ENCODE measurements around the gene EIF4G3.

Gene EIF4G3

GRCh38 chr1:21012937-21013336 lies 163.8 kb downstream of the EIF4G3 start:
- DNase-seq, result peak; percentile 40
- no peak overlapping the region for H3K4me2 ChIP-seq (ENCODE audit: low read length, poor library complexity, severe bottlenecking)
- no peaks in the 10 kb centered on the region for H3K27me3 ChIP-seq (ENCODE audit: control insufficient read depth in 1 of 2, insufficient read depth in 1 of 2, low read length in 2 of 2)
- peaks cover 16% of the 10 kb centered on the region for H3K79me1 ChIP-seq (replicated peaks; ENCODE audit: low read length, poor library complexity, severe bottlenecking)
- no peak overlapping the region for H4K91ac ChIP-seq (ENCODE audit: low read length)
- H2BK120ac ChIP-seq (ENCODE audit: low read depth, low read length), result no peak overlapping the region
- 22% methylated on average over 1 of the region's 5 CpGs for WGBS
- no peak overlapping the region for H2BK15ac ChIP-seq (ENCODE audit: low read depth, poor library complexity, severe bottlenecking)
- no peak overlapping the region for H2BK12ac ChIP-seq (ENCODE audit: low read length in 2 of 2)
- H3K36me3 ChIP-seq (ENCODE audit: control insufficient read depth in 1 of 2, insufficient read depth in 2 of 2, low read depth in 1 of 2, low read length in 2 of 2), result no peaks in the 10 kb centered on the region
- peak overlapping the region; percentile 47 for H3K27ac ChIP-seq (ENCODE audit: low read length, poor library complexity, severe bottlenecking)
- H4K8ac ChIP-seq (ENCODE audit: low read length), result no peak overlapping the region
- no peak overlapping the region for H2AFZ ChIP-seq (ENCODE audit: low read depth, low read length)
- H2AK5ac ChIP-seq (ENCODE audit: low read length, severe bottlenecking), result peak overlapping the region; percentile 35
- H3K4me3 ChIP-seq (ENCODE audit: insufficient read depth in 1 of 2, low read depth in 1 of 2, low read length in 2 of 2), result peak overlapping the region in 1 of 2 experiments; percentile 69
- H3K18ac ChIP-seq (ENCODE audit: low read depth in 1 of 2, low read length in 2 of 2), result peak overlapping the region in 1 of 2 experiments; percentile 23
- no peaks in the 10 kb centered on the region for H3K9me3 ChIP-seq (ENCODE audit: control insufficient read depth, low read length)
- H3K23ac ChIP-seq (ENCODE audit: low read length in 2 of 2), result no peak overlapping the region
- H3K14ac ChIP-seq (ENCODE audit: low read length in 2 of 2), result no peak overlapping the region
- no peak overlapping the region for H2BK5ac ChIP-seq (ENCODE audit: low read depth, low read length, poor library complexity, severe bottlenecking)
- peaks cover 5% of the 10 kb centered on the region for H3K4me1 ChIP-seq (ENCODE audit: control insufficient read depth, insufficient read depth, low read depth, low read length)
- H3K4ac ChIP-seq (ENCODE audit: low read depth in 1 of 2, low read length in 2 of 2), result no peak overlapping the region
- peak overlapping the region; percentile 71 for H3K9ac ChIP-seq (ENCODE audit: low read length)

DNA sequence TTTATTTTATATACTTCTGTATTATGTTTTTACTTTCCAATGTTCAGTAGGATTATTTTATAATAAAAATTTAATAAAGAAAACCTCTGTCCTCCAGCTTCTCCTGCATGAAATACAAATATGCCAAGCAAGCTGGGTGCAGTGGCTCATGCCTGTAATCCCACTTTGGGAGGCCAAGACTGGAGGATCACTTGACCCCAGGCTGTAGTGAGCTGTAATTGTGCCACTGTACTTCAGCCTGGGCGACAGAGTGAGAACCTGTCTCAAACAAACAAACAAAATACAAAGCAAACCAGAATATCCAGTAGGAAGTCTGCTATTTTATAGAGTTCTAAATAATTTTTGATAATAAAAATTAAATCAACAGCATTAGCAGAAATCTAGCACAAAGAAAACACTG lies 168.8 kb downstream of the EIF4G3 start:
- H3K4me2 ChIP-seq (ENCODE audit: low read length, poor library complexity, severe bottlenecking), result no peak overlapping the region
- no peak overlapping the region for H2BK15ac ChIP-seq (ENCODE audit: low read depth, poor library complexity, severe bottlenecking)
- H2BK120ac ChIP-seq (ENCODE audit: low read depth, low read length), result no peak overlapping the region
- H3K4ac ChIP-seq (ENCODE audit: low read depth in 1 of 2, low read length in 2 of 2), result no peak overlapping the region
- H3K27ac ChIP-seq (ENCODE audit: low read length, poor library complexity, severe bottlenecking), result no peak overlapping the region
- no peaks in the 10 kb centered on the region for H3K36me3 ChIP-seq (ENCODE audit: control insufficient read depth in 1 of 2, insufficient read depth in 2 of 2, low read depth in 1 of 2, low read length in 2 of 2)
- H3K79me1 ChIP-seq (replicated peaks; ENCODE audit: low read length, poor library complexity, severe bottlenecking), result peaks cover 17% of the 10 kb centered on the region
- no CpG with 5 or more reads among the region's 1 CpG for WGBS
- no peak overlapping the region for H2AFZ ChIP-seq (ENCODE audit: low read depth, low read length)
- no peak overlapping the region for H4K8ac ChIP-seq (ENCODE audit: low read length)
- H3K4me1 ChIP-seq (ENCODE audit: control insufficient read depth, insufficient read depth, low read depth, low read length), result peaks cover 3% of the 10 kb centered on the region
- no peak overlapping the region for H2AK5ac ChIP-seq (ENCODE audit: low read length, severe bottlenecking)
- H3K14ac ChIP-seq (ENCODE audit: low read length in 2 of 2), result no peak overlapping the region
- no peak overlapping the region for H4K91ac ChIP-seq (ENCODE audit: low read length)
- H3K18ac ChIP-seq (ENCODE audit: low read depth in 1 of 2, low read length in 2 of 2), result no peak overlapping the region
- H3K23ac ChIP-seq (ENCODE audit: low read length in 2 of 2), result no peak overlapping the region
- H3K27me3 ChIP-seq (ENCODE audit: control insufficient read depth in 1 of 2, insufficient read depth in 1 of 2, low read length in 2 of 2), result no peaks in the 10 kb centered on the region
- DNase-seq, result peak; percentile 21
- no peak overlapping the region for H3K9ac ChIP-seq (ENCODE audit: low read length)
- no peaks in the 10 kb centered on the region for H3K9me3 ChIP-seq (ENCODE audit: control insufficient read depth, low read length)
- no peak overlapping the region for H2BK5ac ChIP-seq (ENCODE audit: low read depth, low read length, poor library complexity, severe bottlenecking)
- no peak overlapping the region for H2BK12ac ChIP-seq (ENCODE audit: low read length in 2 of 2)
- H3K4me3 ChIP-seq (ENCODE audit: insufficient read depth in 1 of 2, low read depth in 1 of 2, low read length in 2 of 2), result no peak overlapping the region

- peaks cover 0 to 5% of the 10 kb centered on the region in 2 experiments for H3K36me3 ChIP-seq (ENCODE audit: control insufficient read depth in 1 of 2, insufficient read depth in 2 of 2, low read depth in 1 of 2, low read length in 2 of 2)
Observed at GRCh38 chr1:21005466-21006239, 171.0 kb downstream of the EIF4G3 start.

DNA sequence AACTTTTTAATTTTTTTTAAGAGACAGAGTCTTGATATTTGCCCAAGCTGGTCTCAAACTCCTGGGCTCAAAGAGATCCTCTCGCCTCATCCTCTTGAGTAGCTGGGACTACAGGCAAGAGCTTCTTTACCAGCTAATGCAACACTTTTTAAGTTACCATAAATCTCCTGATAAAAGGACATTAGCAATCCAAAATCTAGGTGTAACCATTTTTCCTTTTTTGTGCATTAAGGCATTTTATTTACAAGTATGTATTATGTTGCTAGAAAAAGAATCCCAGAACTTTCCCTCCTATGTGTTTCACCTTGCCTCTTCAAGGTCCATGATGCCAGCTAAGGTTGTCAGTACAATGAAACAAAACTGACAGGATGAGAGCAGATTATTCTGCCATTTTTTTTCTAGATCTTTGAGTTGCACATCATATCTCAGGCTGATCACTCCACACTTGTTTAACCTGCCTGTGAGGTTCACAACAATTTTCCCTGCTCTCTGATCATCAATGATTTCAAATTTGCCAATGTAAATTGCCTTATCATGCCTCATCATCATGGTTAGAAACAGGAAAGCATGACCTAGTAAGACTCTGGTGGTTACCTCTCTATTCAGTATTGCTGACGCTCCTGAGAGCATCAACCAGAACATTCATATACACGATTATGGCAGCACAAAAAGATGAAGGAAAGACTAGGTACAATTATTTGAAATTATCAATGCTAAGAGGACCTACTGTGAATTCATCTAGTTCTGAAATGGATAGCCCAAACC lies 173.2 kb downstream of the EIF4G3 start:
- H3K4me2 ChIP-seq (ENCODE audit: low read length, poor library complexity, severe bottlenecking), result no peak overlapping the region
- H3K4ac ChIP-seq (ENCODE audit: low read depth in 1 of 2, low read length in 2 of 2), result no peak overlapping the region
- no peak overlapping the region for H2AK5ac ChIP-seq (ENCODE audit: low read length, severe bottlenecking)
- H2BK15ac ChIP-seq (ENCODE audit: low read depth, poor library complexity, severe bottlenecking), result no peak overlapping the region
- no peak overlapping the region for H2BK120ac ChIP-seq (ENCODE audit: low read depth, low read length)
- H3K79me1 ChIP-seq (replicated peaks; ENCODE audit: low read length, poor library complexity, severe bottlenecking), result peaks cover 16% of the 10 kb centered on the region
- no peak overlapping the region for H2BK12ac ChIP-seq (ENCODE audit: low read length in 2 of 2)
- H3K9ac ChIP-seq (ENCODE audit: low read length), result no peak overlapping the region
- no peak overlapping the region for H3K4me3 ChIP-seq (ENCODE audit: insufficient read depth in 1 of 2, low read depth in 1 of 2, low read length in 2 of 2)
- no peaks in the 10 kb centered on the region for H3K4me1 ChIP-seq (ENCODE audit: control insufficient read depth, insufficient read depth, low read depth, low read length)
- no peak overlapping the region for H3K18ac ChIP-seq (ENCODE audit: low read depth in 1 of 2, low read length in 2 of 2)
- no peak overlapping the region for H2AFZ ChIP-seq (ENCODE audit: low read depth, low read length)
- no peak overlapping the region for H3K23ac ChIP-seq (ENCODE audit: low read length in 2 of 2)
- H3K9me3 ChIP-seq (ENCODE audit: control insufficient read depth, low read length), result no peaks in the 10 kb centered on the region
- H4K91ac ChIP-seq (ENCODE audit: low read length), result no peak overlapping the region
- H3K36me3 ChIP-seq (ENCODE audit: control insufficient read depth in 1 of 2, insufficient read depth in 2 of 2, low read depth in 1 of 2, low read length in 2 of 2), result peaks cover 0 to 5% of the 10 kb centered on the region in 2 experiments
- H3K27ac ChIP-seq (ENCODE audit: low read length, poor library complexity, severe bottlenecking), result no peak overlapping the region
- H3K27me3 ChIP-seq (ENCODE audit: control insufficient read depth in 1 of 2, insufficient read depth in 1 of 2, low read length in 2 of 2), result no peaks in the 10 kb centered on the region
- no peak overlapping the region for H2BK5ac ChIP-seq (ENCODE audit: low read depth, low read length, poor library complexity, severe bottlenecking)
- no peak for DNase-seq
- no peak overlapping the region for H4K8ac ChIP-seq (ENCODE audit: low read length)
- WGBS, result 98% methylated on average over 2 of the region's 3 CpGs
- H3K14ac ChIP-seq (ENCODE audit: low read length in 2 of 2), result no peak overlapping the region

More at GRCh38 chr1:21005466-21006239, 171.0 kb downstream of the EIF4G3 start:
- H3K9ac ChIP-seq (ENCODE audit: low read length), result no peak overlapping the region
- no peak overlapping the region for H3K4ac ChIP-seq (ENCODE audit: low read depth in 1 of 2, low read length in 2 of 2)
- no peaks in the 10 kb centered on the region for H3K4me1 ChIP-seq (ENCODE audit: control insufficient read depth, insufficient read depth, low read depth, low read length)
- DNase-seq, result no peak
- H4K8ac ChIP-seq (ENCODE audit: low read length), result no peak overlapping the region
- no peak overlapping the region for H3K23ac ChIP-seq (ENCODE audit: low read length in 2 of 2)
- no peak overlapping the region for H2BK15ac ChIP-seq (ENCODE audit: low read depth, poor library complexity, severe bottlenecking)
- H3K4me3 ChIP-seq (ENCODE audit: insufficient read depth in 1 of 2, low read depth in 1 of 2, low read length in 2 of 2), result no peak overlapping the region
- no peak overlapping the region for H3K27ac ChIP-seq (ENCODE audit: low read length, poor library complexity, severe bottlenecking)
- no peaks in the 10 kb centered on the region for H3K9me3 ChIP-seq (ENCODE audit: control insufficient read depth, low read length)
- no peak overlapping the region for H2BK120ac ChIP-seq (ENCODE audit: low read depth, low read length)
- WGBS, result 95% methylated on average over 4 of the region's 4 CpGs
- H3K18ac ChIP-seq (ENCODE audit: low read depth in 1 of 2, low read length in 2 of 2), result no peak overlapping the region
- H3K4me2 ChIP-seq (ENCODE audit: low read length, poor library complexity, severe bottlenecking), result no peak overlapping the region
- no peak overlapping the region for H2BK5ac ChIP-seq (ENCODE audit: low read depth, low read length, poor library complexity, severe bottlenecking)
- H4K91ac ChIP-seq (ENCODE audit: low read length), result no peak overlapping the region
- H2AFZ ChIP-seq (ENCODE audit: low read depth, low read length), result no peak overlapping the region
- H3K14ac ChIP-seq (ENCODE audit: low read length in 2 of 2), result no peak overlapping the region
- H2BK12ac ChIP-seq (ENCODE audit: low read length in 2 of 2), result no peak overlapping the region
- H2AK5ac ChIP-seq (ENCODE audit: low read length, severe bottlenecking), result no peak overlapping the region
- H3K79me1 ChIP-seq (replicated peaks; ENCODE audit: low read length, poor library complexity, severe bottlenecking), result peaks cover 21% of the 10 kb centered on the region
- no peaks in the 10 kb centered on the region for H3K27me3 ChIP-seq (ENCODE audit: control insufficient read depth in 1 of 2, insufficient read depth in 1 of 2, low read length in 2 of 2)

All from mesenchymal stem cell (in vitro differentiated cells and primary cell).